ENCODE results near the gene ZSWIM4. TPM values are rescaled to one million over a fixed set of nuclear protein-coding genes. Genes with fewer than 3 reads are reported as not detected.

ZSWIM4 gene
- total RNA-seq, 1 experiment from 2014 or later: 12.2 TPM

DNA sequence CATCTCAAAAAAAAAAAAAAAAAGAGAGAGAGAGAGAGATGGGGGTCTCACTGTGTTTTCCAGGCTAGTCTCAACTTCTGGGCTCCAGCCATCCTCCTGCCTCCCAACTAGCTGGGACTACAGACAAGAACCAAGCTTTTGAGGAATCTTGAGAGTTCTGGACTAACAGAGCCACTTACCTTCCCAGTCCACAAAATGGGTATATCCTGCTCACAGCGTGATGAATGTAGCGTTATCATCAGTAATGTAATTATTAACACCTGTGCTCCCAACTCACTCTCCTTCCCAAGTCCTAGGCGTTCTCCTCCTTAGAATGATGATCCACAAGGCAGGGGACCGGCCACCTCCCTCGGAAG is 77.1 kb downstream of the ZSWIM4 start:
- DNase-seq (ENCODE audit: low read depth): no peak

- no peak for DNase-seq (ENCODE audit: low read depth)
Observed at GRCh38 chr19:13872695-13873389, 77.6 kb downstream of the ZSWIM4 start.

DNA sequence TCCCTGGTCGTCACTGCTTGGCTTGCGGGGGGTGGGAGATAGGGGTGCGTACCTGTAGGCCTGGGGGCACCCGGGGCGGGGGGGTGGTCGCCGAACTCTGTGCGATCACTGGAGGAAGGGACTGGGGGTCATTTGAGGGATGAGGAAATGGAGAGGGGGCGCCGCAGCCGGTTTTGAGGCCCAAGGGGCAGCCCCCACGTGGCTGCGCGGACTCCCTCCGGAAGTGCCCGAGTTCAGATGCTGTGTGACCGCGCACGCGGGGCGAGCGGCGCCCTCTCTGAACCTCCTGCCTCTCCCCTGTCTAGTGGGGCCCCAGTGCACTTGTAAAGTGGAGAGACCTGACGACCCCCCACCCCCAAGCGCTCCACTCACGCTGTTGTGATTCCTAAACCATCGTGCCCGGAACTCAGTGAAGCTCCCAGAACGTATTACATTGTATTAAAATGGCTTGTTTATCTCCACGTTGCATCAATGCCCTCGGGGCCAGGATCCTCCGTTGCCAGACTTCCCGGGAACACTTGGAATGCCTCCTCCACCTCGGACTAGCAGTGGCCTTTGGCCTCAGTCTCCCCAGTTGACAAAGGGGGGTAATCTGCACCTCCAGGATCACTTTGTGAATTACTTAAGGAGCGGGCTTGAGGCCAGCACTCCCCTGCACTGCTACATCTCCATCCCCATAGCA is 78.7 kb downstream of the ZSWIM4 start:
- no peak for DNase-seq (ENCODE audit: low read depth)

DNA sequence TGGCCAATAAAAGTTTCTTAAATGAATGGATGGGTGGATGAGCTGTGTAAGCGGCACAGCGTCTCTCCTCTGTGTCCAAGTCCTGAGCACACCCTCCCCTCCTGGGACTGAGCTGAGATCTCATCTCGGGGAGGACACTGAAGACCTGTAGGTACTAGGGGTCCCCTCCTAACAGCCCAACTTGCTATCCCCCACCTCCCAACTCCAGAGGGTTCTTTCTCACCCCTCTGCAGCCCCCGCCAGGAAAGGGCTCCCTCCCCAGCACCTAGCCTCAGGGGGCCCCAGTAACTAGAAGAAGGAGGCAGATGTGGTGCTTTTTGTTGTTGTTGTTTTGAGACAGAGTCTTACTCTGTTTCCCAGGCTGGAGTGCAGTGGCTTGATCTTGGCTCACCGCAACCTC is 80.6 kb downstream of the ZSWIM4 start:
- no peak for DNase-seq (ENCODE audit: low read depth)

- no peak for DNase-seq (ENCODE audit: low read depth)
Observed at GRCh38 chr19:13876834-13877233, 81.6 kb downstream of the ZSWIM4 start, which contains the start of gene NANOS3. NANOS3 (plus strand) TSS chr19:13877134; CDS start chr19:13877249, 115 bp downstream.

DNA sequence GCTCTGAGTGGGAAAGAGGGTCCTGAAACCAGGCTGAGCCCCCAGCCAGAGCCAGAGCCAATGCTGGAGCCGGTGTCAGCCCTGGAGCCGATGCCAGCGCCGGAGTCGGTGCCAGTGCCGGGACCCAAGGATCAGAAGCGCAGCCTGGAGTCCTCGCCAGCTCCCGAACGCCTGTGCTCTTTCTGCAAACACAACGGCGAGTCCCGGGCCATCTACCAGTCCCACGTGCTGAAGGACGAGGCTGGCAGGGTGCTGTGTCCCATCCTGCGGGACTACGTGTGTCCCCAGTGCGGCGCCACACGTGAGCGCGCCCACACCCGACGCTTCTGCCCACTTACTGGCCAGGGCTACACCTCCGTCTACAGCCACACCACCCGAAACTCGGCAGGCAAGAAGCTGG is 82.1 kb downstream of the ZSWIM4 start:
- DNase-seq (ENCODE audit: low read depth): no peak

- DNase-seq (ENCODE audit: low read depth): peak; percentile 95
Observed at GRCh38 chr19:13880059-13881043, 85.1 kb downstream of the ZSWIM4 start.

DNA sequence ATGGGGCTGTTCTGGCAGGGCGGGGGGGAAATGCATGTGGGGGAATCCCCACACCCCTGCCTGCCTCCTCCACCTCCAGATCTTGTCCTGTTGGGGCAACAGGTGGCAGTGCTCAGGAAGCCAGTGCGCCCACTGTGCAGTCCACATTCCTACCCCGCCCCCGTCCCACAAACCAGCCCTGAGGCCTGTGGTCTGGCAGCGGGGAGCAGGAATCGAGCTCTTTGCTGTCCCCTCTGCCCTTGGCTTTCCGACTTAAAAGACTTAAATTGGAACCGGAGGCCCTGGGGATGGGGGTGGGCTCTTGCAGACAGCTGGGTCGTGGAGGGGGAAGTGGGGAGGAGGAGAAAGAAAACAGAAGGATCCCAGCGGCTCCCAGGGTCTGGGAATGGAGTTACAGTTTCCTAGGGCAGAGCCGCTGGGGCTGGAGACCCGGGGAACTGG is 86.0 kb downstream of the ZSWIM4 start:
- peak; percentile 61 for DNase-seq (ENCODE audit: low read depth)

Other genes starting within 250 kb of the ZSWIM4 start
- 51.5 and 71.3 TPM in 2 replicates for gene MRI1, start 30.9 kb upstream of the ZSWIM4 start, total RNA-seq (2014; rRNA removed; shearing (Covaris generic))
- gene C19orf53, start 21.0 kb upstream of the ZSWIM4 start, total RNA-seq (2014; rRNA removed; shearing (Covaris generic)): 213 and 349 TPM in 2 replicates
- not detected in 2 replicates for gene NANOS3, start 81.7 kb downstream of the ZSWIM4 start, total RNA-seq (2014; rRNA removed; shearing (Covaris generic))
- gene BRME1, start 110.7 kb downstream of the ZSWIM4 start, total RNA-seq (2014; rRNA removed; shearing (Covaris generic)): 2.3 and 3.2 TPM in 2 replicates
- 18.2 and 25.1 TPM in 2 replicates for gene CC2D1A, start 110.8 kb downstream of the ZSWIM4 start, total RNA-seq (2014; rRNA removed; shearing (Covaris generic))
- gene PODNL1, start 143.0 kb downstream of the ZSWIM4 start, total RNA-seq (2014; rRNA removed; shearing (Covaris generic)): 2.8 TPM in 1 of 2 replicates, not detected in the other
- 14.5 and 20.9 TPM in 2 replicates for gene DCAF15, start 157.1 kb downstream of the ZSWIM4 start, total RNA-seq (2014; rRNA removed; shearing (Covaris generic))
- 1.5 and 3.1 TPM in 2 replicates for gene RFX1, start 210.9 kb downstream of the ZSWIM4 start, total RNA-seq (2014; rRNA removed; shearing (Covaris generic))
- not detected in 2 replicates for gene RLN3, start 232.7 kb downstream of the ZSWIM4 start, total RNA-seq (2014; rRNA removed; shearing (Covaris generic))
- gene IL27RA, start 236.3 kb downstream of the ZSWIM4 start, total RNA-seq (2014; rRNA removed; shearing (Covaris generic)): 2.3 and 4.8 TPM in 2 replicates

All from M059J (cell line).